K562 (cell line): ENCODE results near the gene SIRPG. TPM values are rescaled to one million over a fixed set of nuclear protein-coding genes. Genes with fewer than 3 reads are reported as not detected.

Experiments
- ATAC-seq: fragments of 200-7000 bp; cut with Tn5 transposase; 3 replicates; pipeline ENCODE4 v1.9.1; 2020; ENCODE audit warnings: moderate library complexity
- BruUV-seq: library from RNA; stranded (reverse); fragments of 400-500 nt; replicated peaks from 2 replicates; lab custom pipeline; 2021; lab: Mats Ljungman, UMichigan
- CTCF ChIA-PET: fragments of 300-600 bp; formaldehyde crosslinking; extraction: SDS; loops from one replicate; lab custom pipeline; 2021; ENCODE audit warnings: low intra/inter-chr PET ratio; lab: Yijun Ruan, JAX
- POLR2A ChIA-PET: fragments of 300-600, 350-650 bp; sonication (Branson Sonifier 250); formaldehyde crosslinking; extraction: SDS; loops from one replicate; lab custom pipeline; 2021; ENCODE audit warnings: antibody characterized with exemption, inconsistent platforms; lab: Yijun Ruan, JAX
- DNase-seq, 4 experiments: peaks; one replicate each; pipeline versions ENCODE4 v3.0.0 to v3.0.0-alpha.2; 2011 to 2018; ENCODE audit warnings: low spot score in 3 of 4, mixed read lengths in 3 of 4; ENCODE audit errors: extremely low read depth in 1 of 4
- FAIRE-seq: peaks from 2 replicates; lab custom pipeline; 2011; peaks lifted over from hg19 to GRCh38; lab: Jason Lieb, UNC
- H2AFZ ChIP-seq: 2 replicates; pipeline ENCODE4 v1.6.0; 2011; ENCODE audit warnings: low read depth, low read length, control low read depth, inconsistent platforms
- H3K27ac ChIP-seq: fragments of 200-600 bp; 3 replicates; pipeline ENCODE4 v1.8.0; 2011; ENCODE audit warnings: low read depth, mild to moderate bottlenecking, control low read depth, inconsistent platforms, low read length, moderate library complexity, mixed read lengths; ENCODE audit errors: extremely low read depth
- H3K27me3 ChIP-seq, 2 experiments: fragments of 300-600 bp in 1 of 2; 2 replicates in 1 of 2; 3 replicates in 1 of 2; pipeline versions ENCODE4 v1.6.0 to v1.8.0; 2011; ENCODE audit warnings: inconsistent platforms in 2 of 2, low read length in 2 of 2, mild to moderate bottlenecking in 1 of 2, mixed read lengths in 1 of 2, moderate library complexity in 1 of 2; ENCODE audit not compliant: control insufficient read depth in 2 of 2, insufficient read depth in 2 of 2
- H3K36me3 ChIP-seq: fragments of 300-600 bp; 3 replicates; pipeline ENCODE4 v1.8.0; 2011; ENCODE audit warnings: mild to moderate bottlenecking, low read length, inconsistent platforms; ENCODE audit not compliant: control insufficient read depth, insufficient read depth
- H3K4me1 ChIP-seq, 2 experiments: fragments of 200-600 bp in 1 of 2; replicated peaks in 1 of 2; 2 replicates in 1 of 2; 3 replicates in 1 of 2; pipeline versions ENCODE4 v1.5.1 to v1.8.0; 2011; ENCODE audit warnings: inconsistent platforms in 2 of 2, low read length in 2 of 2, mild to moderate bottlenecking in 1 of 2, mixed read lengths in 1 of 2, moderate library complexity in 1 of 2; ENCODE audit not compliant: control insufficient read depth in 2 of 2, insufficient read depth in 2 of 2
- H3K4me2 ChIP-seq: 2 replicates; pipeline ENCODE4 v1.6.1; 2011; ENCODE audit warnings: low read length, control low read depth, inconsistent platforms, mixed read lengths; ENCODE audit not compliant: insufficient read depth
- H3K4me3 ChIP-seq: fragments of 200-600 bp; sonication (generic), shearing (Covaris generic); 2 replicates; pipeline ENCODE4 v1.5.1; 2016; ENCODE audit warnings: control low read depth, inconsistent platforms
- H3K79me2 ChIP-seq: fragments of 200-600 bp; 3 replicates; pipeline ENCODE4 v1.8.0; 2011; ENCODE audit warnings: low read length, inconsistent platforms; ENCODE audit not compliant: control insufficient read depth, insufficient read depth
- H3K9ac ChIP-seq, 2 experiments: 2 replicates each; pipeline versions ENCODE4 v1.6.0 to v1.6.1; 2011; ENCODE audit warnings: low read depth in 2 of 2, low read length in 2 of 2, control low read depth in 1 of 2, inconsistent platforms in 1 of 2, mild to moderate bottlenecking in 1 of 2, mixed read lengths in 1 of 2; ENCODE audit not compliant: insufficient read depth in 1 of 2
- H3K9me1 ChIP-seq: one replicate; pipeline ENCODE4 v1.6.0; 2011; ENCODE audit warnings: inconsistent platforms, mild to moderate bottlenecking, low read length, moderate library complexity; ENCODE audit not compliant: control insufficient read depth, insufficient read depth
- H3K9me3 ChIP-seq: replicated peaks from 2 replicates; pipeline ENCODE4 v1.5.1; 2011; ENCODE audit warnings: low read depth, low read length, inconsistent platforms; ENCODE audit not compliant: control insufficient read depth, insufficient read depth
- H4K20me1 ChIP-seq: replicated peaks from 2 replicates; pipeline ENCODE4 v1.6.1; 2011; ENCODE audit warnings: low read length, inconsistent platforms, mixed read lengths; ENCODE audit not compliant: control insufficient read depth, insufficient read depth
- ADNP ChIP-seq: fragments of 200-800 bp; sonication (Bioruptor generic); IDR thresholded peaks from 2 replicates; pipeline ENCODE4 v1.6.1; 2016; ENCODE audit warnings: missing genetic modification characterization, missing compliant biosample characterization
- EWSR1 ChIP-seq: fragments of 450-650 bp; IDR thresholded peaks from 2 replicates; pipeline ENCODE4 v1.6.1; 2018; ENCODE audit warnings: borderline replicate concordance, mild to moderate bottlenecking, low read depth, moderate library complexity; ENCODE audit not compliant: partially characterized antibody
- NR2C1 ChIP-seq, 2 experiments: fragments of 450-650 bp; IDR thresholded peaks; 2 replicates each; pipeline ENCODE4 v1.6.1; 2017; ENCODE audit warnings: mild to moderate bottlenecking in 2 of 2, antibody characterized with exemption in 1 of 2, inconsistent platforms in 1 of 2, missing compliant biosample characterization in 1 of 2, missing genetic modification characterization in 1 of 2
- POLR3A ChIP-seq: IDR thresholded peaks from 2 replicates; pipeline ENCODE4 v1.6.1; 2011; ENCODE audit warnings: borderline replicate concordance, mild to moderate bottlenecking, moderate library complexity; ENCODE audit not compliant: insufficient read length, insufficient read depth; ENCODE audit errors: extremely low read depth
- TOE1 ChIP-seq, 2 experiments: fragments of 450-650 bp in 1 of 2; sonication (generic) in 1 of 2; formaldehyde crosslinking in 1 of 2; IDR thresholded peaks; 2 replicates each; pipeline versions ENCODE4 v1.7.1 to v1.8.0; 2016 to 2022; ENCODE audit warnings: borderline replicate concordance in 2 of 2, mild to moderate bottlenecking in 2 of 2, antibody characterized with exemption in 1 of 2, inconsistent platforms in 1 of 2, low read depth in 1 of 2, missing genetic modification reagents in 1 of 2, moderate library complexity in 1 of 2
- ZNF41 ChIP-seq: fragments of 250-450 bp; sonication (Bioruptor Pico); conservative IDR thresholded peaks from 2 replicates; pipeline ENCODE4 v1.4.0; 2020; ENCODE audit warnings: mild to moderate bottlenecking
- ZNF592 ChIP-seq: fragments of 450-650 bp; IDR thresholded peaks from 2 replicates; pipeline ENCODE4 v1.6.1; 2017; ENCODE audit warnings: antibody characterized with exemption, mild to moderate bottlenecking
- ZSCAN29 ChIP-seq: fragments of 450-650 bp; IDR thresholded peaks from 2 replicates; pipeline ENCODE4 v1.6.1; 2017
- WGBS: fragments of 100-300 bp; shearing (Covaris generic); methylation state at CpG from one replicate; pipeline ENCODE4 v1.1.6; 2016; ENCODE audit warnings: low coverage, mixed read lengths; ENCODE audit not compliant: insufficient coverage; ENCODE audit errors: missing lambda C conversion rate; 5-methylcytosine and 5-hydroxymethylcytosine counted together
- in situ Hi-C: fragments of 300-500 bp; cut with MboI; formaldehyde crosslinking; loops from 4 replicates; pipeline ENCODE4 v1.15.0; 2018; ENCODE audit warnings: inconsistent platforms, mixed read lengths
- intact Hi-C: fragments of 100-400 bp; cut with micrococcal nuclease; formaldehyde crosslinking; loops from 2 replicates; pipeline ENCODE4 v1.14.2; 2022
- polyA plus RNA-seq, 8 experiments: library from polyadenylated mRNA; depleted of rRNA in 4 of 8; stranded (reverse) in 5 of 8; unstranded in 3 of 8; fragments of >200 nt; fragmentation: Nextera tagmentation in 2 of 8; fragmentation: Illumina TruSeq in 1 of 8; extraction: Ambion mirVana in 2 of 8; extraction: Trizol in 1 of 8; gene quantifications; 2 replicates each; pipeline versions ENCODE4 v1.2.1 to v1.2.3, GENCODE V29; 2011 to 2014; ENCODE audit warnings: inconsistent platforms in 1 of 8, missing spikeins in 1 of 8
- total RNA-seq, 7 experiments: library from RNA; depleted of rRNA in 6 of 7; stranded (reverse); fragments of >200 nt in 6 of 7; fragmentation: Illumina TruSeq in 2 of 7; extraction: Trizol in 2 of 7; gene quantifications; 2 replicates each; pipeline versions ENCODE4 v1.2.1 to v1.2.3, GENCODE V29; 2011 to 2021; ENCODE audit warnings: low replicate concordance in 1 of 7

The SIRPG gene
- total and polyA plus RNA-seq, 9 of the 15 experiments (the other 6 are each of a cell fraction or from before 2014, with no cell fraction given), result not detected

- in situ Hi-C loops, result no loop called here
- H3K9me1 ChIP-seq, result no peaks in the 10 kb centered on the region
- TF ChIP-seq ADNP (tag), result no peak
- TF ChIP-seq ZNF592, result no peak
- no peak for TF ChIP-seq NR2C1 (IDR thresholded peaks at IDR 0.05)
- TF ChIP-seq NR2C1 (tag; IDR thresholded peaks at IDR 0.05), result no peak
- no peak for TF ChIP-seq TOE1 (IDR thresholded peaks at IDR 0.05; ENCODE audit: borderline replicate concordance)
- TF ChIP-seq TOE1 (CRISPR knock-in tag; IDR thresholded peaks at IDR 0.05; ENCODE audit: borderline replicate concordance, low read depth), result no peak
- no peak for TF ChIP-seq POLR3A
- no peak for TF ChIP-seq ZNF41 (CRISPR knock-in tag)
- no peak for TF ChIP-seq EWSR1
- no peak for TF ChIP-seq ZSCAN29
- no TSS peak for BruUV-seq
- H3K9me3 ChIP-seq, result no peaks in the 10 kb centered on the region
- FAIRE-seq, result no peak
- POLR2A ChIA-PET, result no interaction called here
- H3K4me2 ChIP-seq, result no peak overlapping the region
- no peak overlapping the region for H3K9ac ChIP-seq
- no peak overlapping the region for H3K4me3 ChIP-seq
- H2AFZ ChIP-seq, result no peak overlapping the region
- no peaks in the 10 kb centered on the region for H3K4me1 ChIP-seq
- 0% methylated on average over 2 of the region's 2 CpGs for WGBS
- no peaks in the 10 kb centered on the region for H3K27me3 ChIP-seq
- H3K27ac ChIP-seq, result no peak overlapping the region
- no peak for DNase-seq
- CTCF ChIA-PET, result no interaction called here
- H4K20me1 ChIP-seq, result no peaks in the 10 kb centered on the region
- intact Hi-C loops, result no loop called here
- no peaks in the 10 kb centered on the region for H3K36me3 ChIP-seq
- no peaks in the 10 kb centered on the region for H3K79me2 ChIP-seq
- no peak for ATAC-seq
Measured at GRCh38 chr20:1637226-1637625, 20.4 kb downstream of the SIRPG start.
